Hematopoietic multipotent progenitor cell treated with erythropoietin and hydrocortisone succinate and interleukin-3 and kit ligand, for 6 days (in vitro differentiated cells): Measurements from ENCODE around the gene TSPAN12.
A peak's percentile ranks its signal among the peaks of the same experiment; 100 is the strongest.
"Not testable (repeated sequence)": the region's sequence is repeated elsewhere in the genome, so short reads cannot be mapped to it uniquely, and the experiment has no call there.

Experiments used
- DNase-seq: peaks from one replicate; pipeline ENCODE4 v3.0.0-alpha.2; 2015

The TSPAN12 gene

DNA sequence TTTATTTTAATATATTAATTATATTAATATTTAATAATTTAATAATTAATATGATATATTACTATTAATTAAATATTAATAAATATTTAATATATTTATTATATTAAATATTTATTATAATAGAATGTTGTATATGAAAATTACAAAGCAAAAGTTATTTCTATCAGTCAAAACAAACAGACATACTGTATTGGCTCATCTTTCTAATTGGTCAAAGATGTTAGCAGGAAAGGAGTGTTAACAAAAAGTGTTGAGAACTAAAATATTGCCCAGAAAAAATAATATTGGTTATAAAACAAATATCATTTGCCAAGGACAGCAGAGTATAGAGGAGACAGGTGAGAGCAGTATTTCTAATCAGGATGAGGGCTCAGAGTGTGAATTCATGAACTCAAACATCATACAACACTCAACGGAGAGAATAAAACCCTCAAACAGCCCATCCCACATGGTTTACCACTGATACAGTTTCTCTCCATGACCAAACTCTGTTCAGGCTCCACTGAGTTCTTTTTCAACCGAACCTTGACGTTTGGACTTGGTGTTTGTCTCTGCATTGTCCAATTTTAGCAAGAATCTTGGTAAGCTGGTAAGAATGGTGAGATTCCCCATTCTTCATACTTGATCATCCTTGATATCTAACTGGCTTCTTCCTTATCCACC lies 58.0 kb downstream of the TSPAN12 start:
- peak; percentile 9 for DNase-seq

DNA sequence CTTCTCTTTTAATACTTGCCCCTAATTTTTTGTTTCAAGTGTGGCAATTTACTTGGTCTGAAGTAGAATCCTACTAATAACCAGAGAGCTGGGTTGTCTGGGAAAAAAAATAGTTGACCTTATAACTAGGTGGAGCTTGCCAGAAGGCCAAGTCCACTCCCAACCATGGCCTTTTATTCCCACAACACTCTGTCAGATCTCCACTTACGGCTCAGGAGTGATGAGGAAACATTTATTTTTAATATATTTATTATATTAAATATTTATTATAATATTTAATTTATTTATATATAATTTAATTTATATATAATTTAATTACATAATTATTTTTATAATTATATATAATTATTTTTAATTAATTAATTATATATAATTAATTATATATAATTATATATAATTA lies 58.8 kb downstream of the TSPAN12 start:
- DNase-seq = no peak

DNA sequence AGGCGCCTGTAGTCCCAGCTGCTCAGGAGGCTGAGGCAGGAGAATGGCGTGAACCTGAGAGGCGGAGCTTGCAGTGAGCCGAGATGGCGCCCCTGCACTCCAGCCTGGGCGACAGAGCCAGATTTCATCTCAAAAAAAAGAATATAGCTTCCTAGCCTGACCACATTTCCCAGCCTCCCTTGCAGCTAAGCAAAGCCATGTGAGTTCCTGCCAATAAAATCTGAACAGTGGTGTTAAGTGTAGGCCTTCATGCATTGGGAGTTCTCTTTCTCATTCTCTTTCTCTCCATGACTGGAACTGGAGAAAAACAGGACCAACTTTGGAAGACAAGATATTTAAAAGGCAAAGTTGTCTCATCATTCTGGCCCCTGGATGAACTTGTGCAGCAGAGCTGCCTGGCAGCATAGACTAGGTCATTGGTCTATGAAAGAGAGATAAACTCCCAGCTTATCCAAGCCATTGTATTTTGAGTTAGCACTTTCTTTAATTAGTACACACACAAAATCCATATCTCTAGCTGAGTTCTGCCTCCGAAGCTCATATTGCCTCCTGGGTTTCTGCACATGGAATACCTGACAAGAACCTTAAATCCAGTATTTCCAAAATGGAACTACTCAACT lies 60.8 kb downstream of the TSPAN12 start:
- no peak for DNase-seq

DNA sequence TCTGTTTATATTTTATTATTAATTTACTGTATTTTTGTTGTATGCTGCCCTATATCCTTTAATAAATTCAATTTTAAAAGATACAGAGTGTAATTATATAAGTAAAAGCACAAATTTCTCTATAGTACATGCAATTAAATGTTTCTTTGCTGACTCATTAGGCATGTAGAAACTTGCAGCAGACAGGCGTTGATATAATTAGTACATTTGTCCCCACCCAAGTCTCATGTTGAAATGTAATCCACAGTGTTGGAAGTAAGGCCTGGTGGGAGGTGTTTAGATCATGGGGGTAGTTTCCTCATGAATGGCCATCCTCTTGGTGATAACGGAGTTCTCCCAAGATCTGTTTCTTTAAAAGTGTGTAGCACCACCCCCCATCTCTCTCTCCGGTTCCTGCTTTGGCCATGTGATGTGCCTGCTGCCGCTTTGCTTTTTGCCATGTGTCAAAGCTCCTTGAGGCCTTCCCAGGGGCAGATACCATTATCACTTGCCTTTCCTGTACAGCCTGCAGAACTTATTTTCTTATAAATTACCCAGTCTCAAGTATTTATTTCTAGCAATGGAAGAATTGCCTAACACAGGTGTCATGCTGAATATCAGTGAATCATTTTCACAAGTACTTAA lies 63.7 kb downstream of the TSPAN12 start:
- no peak for DNase-seq

DNA sequence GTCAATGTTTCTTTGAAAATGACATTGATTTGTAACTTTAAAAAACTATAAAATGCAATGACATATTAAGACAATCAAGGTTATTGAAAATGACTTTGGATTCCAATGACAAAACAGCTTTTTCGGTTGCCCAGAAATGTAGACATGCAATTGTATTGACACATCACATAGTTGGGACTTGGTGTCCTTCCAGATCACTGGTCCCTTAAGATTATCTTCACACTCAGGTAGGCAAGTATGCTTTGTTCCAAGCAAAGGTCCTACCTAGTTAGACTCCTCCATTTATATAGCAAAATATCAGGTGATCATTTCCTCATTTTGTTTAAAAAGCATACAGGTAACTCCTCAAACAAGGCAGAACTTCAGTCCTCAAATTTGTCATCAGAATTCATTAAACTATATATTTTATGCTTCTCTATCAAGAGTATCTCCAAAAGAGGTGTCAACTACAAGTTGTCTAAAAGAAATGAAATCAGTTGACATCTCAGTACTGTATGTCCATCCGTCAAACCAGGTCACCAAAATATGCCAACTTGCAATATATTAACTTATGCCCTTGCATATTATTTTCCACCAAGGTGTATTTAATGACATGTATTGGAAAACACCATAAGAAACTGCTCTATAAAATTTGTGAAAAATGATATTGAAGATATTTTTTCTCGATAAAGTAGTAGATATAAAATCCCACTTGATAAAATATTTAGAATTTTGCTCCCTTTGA lies 64.6 kb downstream of the TSPAN12 start:
- no peak for DNase-seq

DNA sequence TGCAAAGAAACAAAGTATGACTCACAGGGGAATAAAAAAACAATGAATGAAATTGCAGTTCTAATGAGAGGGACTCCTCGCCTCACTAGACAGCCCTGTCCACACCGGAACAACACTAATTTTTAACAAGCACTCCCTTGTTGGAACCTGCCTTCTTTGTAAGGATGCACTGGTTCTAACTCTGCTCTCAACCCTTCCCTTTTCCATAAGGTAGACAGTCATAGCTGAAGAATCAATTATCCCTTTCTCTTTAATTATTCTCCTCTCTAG lies 65.1 kb downstream of the TSPAN12 start:
- DNase-seq = no peak

DNA sequence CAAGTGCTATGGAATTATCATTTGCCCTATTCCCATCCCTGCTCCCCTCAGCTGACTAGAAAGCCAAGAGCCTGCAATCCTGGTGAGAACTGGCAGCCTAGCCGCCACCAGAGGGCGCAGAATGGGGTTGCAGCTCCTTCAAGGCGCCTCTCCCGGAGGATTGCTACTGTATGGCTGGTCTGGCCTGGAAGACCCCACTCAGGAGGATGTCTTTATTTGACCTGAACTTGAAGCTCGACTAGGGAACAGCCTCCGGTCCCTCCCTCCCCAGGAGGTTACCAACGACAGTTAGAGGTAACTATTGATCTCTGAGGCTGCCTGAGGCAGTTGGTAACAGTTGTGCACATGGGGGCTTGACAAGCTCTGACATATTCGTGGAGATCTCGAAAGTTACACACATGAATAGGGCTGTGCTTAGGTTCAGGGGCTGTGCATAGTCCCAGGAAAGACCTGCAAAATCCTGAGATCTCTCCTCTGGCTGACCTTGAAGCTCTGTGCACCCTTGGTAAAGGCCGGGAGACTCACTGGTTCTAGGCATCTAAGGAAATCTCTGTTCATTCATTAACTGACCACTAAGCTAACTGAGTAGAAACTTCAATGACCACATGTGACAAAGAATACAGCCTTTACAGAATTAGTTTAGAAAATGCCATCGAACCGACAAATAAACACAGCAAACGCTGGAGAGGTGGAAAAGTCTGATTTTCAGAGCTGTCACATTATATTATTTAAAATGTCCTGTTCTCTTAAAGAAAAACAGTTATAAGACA lies 65.7 kb downstream of the TSPAN12 start:
- DNase-seq = peak; percentile 84

DNA sequence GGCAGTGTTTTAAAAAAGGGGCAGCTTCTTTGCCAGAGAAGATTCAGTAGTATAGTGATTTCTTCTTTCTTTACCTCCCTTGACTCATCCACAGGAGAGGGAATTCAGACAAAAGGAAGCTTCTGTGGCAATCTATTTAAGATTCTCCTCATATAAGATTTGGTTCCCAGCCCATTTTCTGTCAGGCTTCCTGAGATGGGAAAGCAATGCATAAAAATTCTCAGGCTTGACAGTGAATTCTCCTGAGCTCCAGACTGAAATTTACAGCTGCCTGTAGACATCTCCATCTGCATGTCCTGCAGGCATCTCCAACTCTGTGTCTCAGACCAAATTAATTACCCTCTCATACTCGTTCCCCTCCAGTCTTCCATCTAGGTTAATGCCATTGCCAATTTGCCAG lies 72.8 kb downstream of the TSPAN12 start:
- no peak for DNase-seq

DNA sequence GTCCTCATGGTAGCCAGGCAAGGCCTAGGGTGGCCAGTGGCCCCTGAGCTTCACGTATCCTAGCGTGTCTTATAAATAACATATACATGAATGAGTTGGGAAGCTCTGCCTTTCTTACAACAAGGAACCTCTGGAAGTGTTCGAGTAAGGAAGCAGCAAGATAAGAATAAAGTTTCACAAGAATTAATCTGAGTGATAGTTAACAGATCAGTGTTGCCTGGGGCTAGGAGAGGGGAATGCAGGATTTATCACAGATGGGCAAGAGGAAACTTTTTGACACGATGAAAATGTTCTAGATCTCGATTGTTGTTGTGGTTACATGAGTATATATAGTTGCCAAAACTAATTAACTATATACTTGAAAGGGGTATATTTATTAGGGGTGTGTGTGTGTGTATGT lies 74.2 kb downstream of the TSPAN12 start:
- no peak for DNase-seq

DNA sequence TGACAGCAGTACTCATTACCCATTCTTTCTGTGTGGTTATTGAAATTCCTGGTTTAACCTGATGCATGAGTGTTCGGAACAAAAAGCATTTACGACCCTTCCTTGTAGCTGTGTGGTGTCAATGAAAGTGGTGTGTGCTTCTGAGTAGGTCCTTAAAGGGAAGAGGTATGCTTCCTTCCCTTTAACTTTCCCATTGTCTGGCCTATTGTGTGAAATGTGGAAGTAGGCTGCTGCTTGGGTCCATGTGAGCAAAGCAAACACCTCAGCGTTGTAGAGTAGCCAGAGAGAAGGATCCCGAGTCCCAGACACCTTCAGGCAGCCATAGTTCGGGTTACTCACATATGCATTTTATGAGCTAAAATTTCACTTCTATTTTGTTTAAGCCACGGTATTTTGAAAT lies 74.7 kb downstream of the TSPAN12 start:
- no peak for DNase-seq

DNA sequence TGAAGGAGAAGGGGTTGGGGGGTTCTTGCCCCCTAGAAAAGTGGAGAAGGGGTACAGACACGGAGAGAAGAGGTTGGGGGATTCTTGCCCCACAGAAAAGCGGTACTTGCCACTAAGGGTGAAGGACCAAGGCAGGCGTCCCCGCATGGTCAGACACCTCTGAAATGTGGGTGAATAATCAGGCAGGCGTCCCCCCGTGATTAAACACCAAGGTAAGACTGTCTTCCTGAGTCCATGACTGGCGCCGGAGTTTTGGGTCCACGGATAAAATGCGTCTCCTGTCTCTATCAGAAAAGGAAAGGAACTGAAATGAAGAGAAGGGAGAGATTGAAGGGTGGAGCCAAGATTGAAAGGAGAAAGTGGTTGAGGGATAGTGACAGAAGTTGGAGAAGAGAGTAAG lies 76.0 kb downstream of the TSPAN12 start:
- not testable (repeated sequence) for DNase-seq

DNA sequence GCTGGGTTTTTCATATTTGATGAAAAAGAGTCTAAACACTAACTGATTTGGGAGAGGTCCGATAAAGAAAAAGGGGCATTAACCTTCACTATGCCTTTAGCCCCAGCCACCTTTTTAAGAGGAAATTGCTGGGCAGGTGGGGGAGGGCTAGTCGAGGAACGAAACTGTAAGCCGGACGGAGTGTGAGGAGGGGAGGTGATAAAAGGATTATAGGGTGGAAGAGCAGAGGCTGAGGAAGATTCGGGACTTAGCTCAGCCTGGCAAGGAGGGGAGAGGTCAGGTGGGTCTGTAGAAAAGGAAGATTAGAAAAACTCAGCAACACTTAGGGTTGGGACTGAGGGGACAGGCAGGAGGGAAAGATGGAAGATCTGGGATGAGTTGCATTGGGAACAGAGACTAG lies 77.0 kb downstream of the TSPAN12 start:
- DNase-seq = no peak

DNA sequence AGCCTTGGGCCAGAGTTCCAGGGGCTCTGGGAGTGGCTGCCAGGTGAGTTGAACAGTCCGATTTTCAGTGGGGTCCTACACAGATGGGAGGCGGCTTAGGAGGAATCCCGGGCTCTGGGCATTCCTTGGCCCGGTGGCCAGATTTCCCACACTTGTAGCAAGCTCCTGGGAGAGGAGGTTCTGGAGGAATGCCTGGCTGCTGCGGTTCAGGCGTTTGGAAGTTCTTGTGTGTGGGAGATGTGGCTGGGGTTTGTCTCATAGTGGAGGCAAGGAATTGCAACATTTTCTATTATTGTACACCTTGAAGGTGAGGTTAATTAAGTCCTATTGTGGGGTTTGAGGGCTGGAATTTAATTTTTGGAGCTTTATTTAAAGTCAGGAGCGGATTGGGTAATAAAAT lies 77.5 kb downstream of the TSPAN12 start:
- DNase-seq = not testable (repeated sequence)

DNA sequence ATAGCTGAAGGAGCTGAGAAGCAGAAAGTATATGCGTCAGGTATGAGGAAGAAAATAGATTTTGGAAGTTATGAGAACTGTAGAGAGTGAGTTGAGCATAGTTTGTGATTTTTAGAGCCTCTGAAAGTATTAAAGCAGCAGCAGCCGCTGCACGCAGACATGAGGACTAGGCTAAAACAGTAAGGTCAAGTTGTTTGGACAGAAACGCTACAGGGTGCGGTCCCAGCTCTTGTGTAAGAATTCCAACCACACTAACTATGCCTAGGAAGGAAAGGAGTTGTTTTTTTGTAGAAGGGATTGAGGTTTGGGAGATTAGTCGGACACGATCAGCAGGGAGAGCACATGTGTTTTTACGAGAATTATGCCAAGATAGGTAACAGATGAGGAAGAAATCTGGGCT lies 78.9 kb downstream of the TSPAN12 start:
- not testable (repeated sequence) for DNase-seq

DNA sequence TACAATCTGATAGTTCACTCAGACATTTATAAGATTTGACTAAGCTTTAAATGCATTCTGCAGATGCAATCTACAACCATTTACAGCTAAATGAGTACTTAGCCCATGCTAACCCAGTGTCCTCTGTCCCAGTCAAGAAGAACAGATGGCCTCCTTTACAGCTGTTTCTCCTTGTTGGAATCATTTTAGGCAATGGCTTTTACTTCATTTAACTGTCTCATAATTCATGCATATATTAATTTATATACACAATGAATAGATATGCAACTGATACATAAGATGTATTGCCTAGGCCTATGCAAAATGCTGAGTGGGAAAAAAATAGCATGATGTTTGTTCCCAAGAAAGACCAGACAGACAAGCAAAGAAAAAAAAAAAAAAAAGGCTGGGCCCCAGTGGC lies 82.2 kb downstream of the TSPAN12 start:
- DNase-seq = no peak

DNA sequence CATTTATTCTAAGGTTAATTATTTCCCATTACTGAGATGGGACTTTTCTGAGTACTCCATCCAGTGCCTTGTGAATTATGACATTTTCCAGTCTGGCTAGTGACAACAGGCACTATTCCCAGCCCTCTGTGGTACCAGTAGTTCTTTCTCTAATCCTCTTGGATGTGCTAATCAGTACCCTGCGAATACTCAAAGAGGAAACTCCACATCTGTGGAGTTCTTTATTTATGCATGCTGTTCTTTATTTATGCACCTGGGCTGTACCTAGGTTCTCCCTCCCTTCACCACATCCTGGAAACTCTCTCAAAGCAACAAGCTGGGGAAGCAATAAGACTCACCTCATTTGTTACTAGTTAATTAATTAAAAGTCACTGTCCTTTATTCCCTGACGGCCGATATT lies 83.5 kb downstream of the TSPAN12 start:
- no peak for DNase-seq

DNA sequence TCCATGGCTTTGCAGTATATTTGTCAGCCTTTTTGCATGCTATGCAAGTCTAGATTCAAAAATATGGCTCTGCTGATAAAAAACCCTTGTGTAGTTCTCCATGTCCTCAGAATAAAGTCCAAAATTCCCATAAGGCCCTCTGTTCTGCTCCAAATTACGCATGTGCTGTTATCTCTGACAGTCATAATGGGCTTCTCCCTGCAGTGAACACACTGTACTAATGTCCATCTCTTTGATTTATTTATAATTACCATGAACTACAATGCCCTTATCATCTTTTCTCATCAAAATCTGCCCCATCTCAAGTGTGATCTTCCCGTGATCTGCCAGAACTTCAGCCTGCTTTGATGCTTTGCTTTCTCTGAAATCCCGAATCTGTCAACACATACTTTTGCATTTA lies 87.7 kb downstream of the TSPAN12 start:
- no peak for DNase-seq

DNA sequence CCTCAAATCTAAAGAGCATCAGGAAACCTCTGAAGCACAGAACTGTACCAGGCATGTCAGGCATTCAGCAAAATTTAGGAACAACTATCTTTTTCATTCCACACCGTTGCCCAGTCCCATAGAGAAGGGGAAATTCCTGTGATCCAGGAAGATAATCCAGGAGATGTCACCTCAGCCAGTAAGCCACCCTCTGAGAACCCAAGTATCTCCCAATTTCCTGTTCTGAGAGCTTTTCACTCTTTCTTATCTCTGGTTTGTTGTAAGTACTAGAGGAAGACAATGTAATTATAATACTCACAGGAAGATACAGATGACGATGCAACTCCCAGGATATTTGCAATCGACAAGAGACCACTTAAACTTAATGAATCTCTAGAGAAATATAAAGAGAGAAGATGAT lies 97.1 kb downstream of the TSPAN12 start:
- DNase-seq = no peak

DNA sequence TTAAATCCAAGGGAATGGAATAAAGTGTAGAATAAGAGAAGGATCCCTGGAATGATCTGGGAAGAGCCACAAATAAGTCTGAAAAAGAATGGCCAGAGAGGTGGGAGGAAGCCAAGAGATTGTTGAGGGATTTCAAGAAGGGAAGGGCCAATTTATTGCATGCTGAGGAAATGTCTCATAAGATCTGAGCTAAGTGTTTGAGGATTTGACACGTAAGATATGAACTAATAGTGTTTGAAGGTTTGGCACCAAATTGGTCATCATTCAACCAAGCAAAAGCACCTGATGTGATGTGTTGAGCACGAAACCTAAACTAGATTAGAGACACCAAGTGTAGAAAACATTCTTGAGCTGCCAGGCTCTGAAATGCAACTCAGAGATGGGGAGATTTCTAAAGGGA lies 97.9 kb downstream of the TSPAN12 start:
- DNase-seq = no peak

DNA sequence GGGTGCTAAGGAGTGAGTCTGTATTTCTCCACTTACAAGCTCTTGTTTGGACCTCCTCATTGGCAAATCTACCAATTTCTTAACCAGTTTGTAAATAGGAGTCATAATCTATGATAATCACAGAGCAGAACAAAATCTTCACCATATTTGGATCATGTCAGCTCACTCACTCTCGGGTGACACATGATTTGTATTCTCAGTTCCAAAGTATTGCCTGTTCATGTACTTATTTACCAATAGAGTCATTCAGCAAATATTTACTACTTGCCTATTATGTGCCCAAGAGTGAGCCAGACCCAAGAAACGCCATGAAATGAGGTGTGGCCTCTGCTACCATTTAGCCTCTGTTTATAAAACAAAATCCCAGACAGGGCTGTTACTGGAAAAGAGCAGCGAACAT lies 114.8 kb downstream of the TSPAN12 start:
- no peak for DNase-seq

DNA sequence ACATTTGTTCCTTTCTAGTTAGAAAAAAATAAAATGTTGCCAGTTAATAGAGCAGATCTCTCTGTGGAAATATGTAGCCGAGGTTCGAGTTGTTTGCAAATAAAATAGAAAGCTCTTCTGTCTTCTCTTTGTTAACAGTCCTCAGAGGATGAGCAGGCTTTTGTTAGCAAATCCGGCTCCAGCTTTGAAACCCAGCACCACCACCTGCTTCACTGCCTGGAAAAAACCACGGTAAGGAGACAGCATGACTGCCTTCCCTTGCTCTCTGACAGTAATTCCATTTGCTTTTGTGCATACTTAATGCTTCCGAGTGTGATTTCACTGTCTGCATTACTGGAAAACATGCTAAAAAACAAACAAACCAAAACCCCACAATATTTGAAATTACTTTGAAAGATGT lies 115.6 kb downstream of the TSPAN12 start:
- no peak for DNase-seq

DNA sequence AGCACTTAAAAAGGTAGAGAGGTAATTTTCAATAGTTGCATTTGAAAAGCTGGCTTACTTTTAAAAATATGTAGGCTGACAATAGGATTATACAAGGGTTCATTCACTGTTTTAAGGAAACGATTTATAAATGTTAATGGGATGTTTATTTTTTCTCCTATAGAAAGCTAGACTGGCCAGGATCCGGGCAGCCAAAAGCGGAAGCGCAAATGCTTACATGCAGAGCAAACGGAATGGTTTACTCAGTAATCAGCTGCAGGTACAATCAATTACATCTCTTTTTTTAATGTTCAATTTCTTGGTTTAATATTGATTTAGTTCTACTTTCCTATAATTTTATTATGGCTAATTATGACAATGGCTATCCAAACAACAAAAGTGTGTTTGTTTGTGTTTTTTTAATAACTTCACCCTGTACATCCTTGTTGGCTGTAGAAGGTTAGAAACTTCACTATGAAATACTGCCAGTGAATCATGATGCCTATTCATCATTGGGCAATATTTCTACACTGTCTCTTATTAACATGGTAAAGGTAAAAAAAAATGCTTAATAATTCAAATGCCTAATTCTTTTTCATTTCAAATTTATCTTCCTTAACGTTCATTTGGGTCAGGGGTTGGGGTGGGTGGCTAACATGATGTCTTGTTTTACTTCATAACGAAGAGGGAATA lies 116.4 kb downstream of the TSPAN12 start:
- DNase-seq = no peak

DNA sequence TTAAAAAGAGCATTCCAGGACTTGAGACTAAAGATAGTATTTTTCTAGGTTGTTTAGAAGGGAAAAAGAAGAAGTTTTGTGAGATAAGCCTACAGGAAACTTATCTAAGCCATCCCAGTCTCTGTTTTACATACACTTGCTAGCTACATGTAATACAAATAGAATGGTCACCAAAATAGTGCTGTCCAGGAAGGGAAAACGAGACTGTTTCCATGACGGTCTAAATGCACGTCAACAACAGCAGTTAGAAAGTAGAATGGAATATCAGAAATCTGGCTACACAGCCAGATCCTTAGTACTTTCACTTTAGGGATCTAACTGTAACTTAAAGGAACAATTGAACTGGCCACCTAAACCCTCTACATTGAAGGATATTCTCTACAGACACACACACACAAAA lies 117.6 kb downstream of the TSPAN12 start:
- peak; percentile 7 for DNase-seq
